Neuronal stem cell (in vitro differentiated cells): ENCODE results near the gene KIF6.

Experiments
- DNase-seq: peaks from one replicate; pipeline ENCODE4 v3.0.0-alpha.2; 2013; ENCODE audit warnings: low spot score
- H2AFZ ChIP-seq: one replicate; pipeline ENCODE4 v1.6.1; 2013; ENCODE audit warnings: mild to moderate bottlenecking, low read length, inconsistent platforms
- H2AK5ac ChIP-seq: 2 replicates; pipeline ENCODE4 v1.6.1; 2013; ENCODE audit warnings: low read depth, mild to moderate bottlenecking, inconsistent platforms, low read length, moderate library complexity, mixed read lengths
- H2BK120ac ChIP-seq: 2 replicates; pipeline ENCODE4 v1.6.1; 2013; ENCODE audit warnings: low read depth, mild to moderate bottlenecking, inconsistent platforms, low read length, moderate library complexity, mixed read lengths
- H2BK12ac ChIP-seq: one replicate; pipeline ENCODE4 v1.6.1; 2013; ENCODE audit warnings: low read length, inconsistent platforms
- H2BK15ac ChIP-seq: 2 replicates; pipeline ENCODE4 v1.6.1; 2013; ENCODE audit warnings: mild to moderate bottlenecking, low read length, inconsistent platforms, mixed read lengths
- H2BK5ac ChIP-seq: one replicate; pipeline ENCODE4 v1.6.1; 2013; ENCODE audit warnings: inconsistent platforms, mild to moderate bottlenecking, low read length, moderate library complexity
- H3K14ac ChIP-seq: one replicate; pipeline ENCODE4 v1.6.1; 2013; ENCODE audit warnings: low read length, inconsistent platforms
- H3K18ac ChIP-seq: 2 replicates; pipeline ENCODE4 v1.6.1; 2013; ENCODE audit warnings: low read length, inconsistent platforms
- H3K23ac ChIP-seq: 2 replicates; pipeline ENCODE4 v1.6.1; 2013; ENCODE audit warnings: low read depth, mild to moderate bottlenecking, mixed read lengths, low read length, inconsistent platforms; ENCODE audit not compliant: poor library complexity
- H3K27ac ChIP-seq: replicated peaks from 3 replicates; pipeline ENCODE4 v1.5.1; 2013; ENCODE audit warnings: low read length, inconsistent platforms
- H3K27me3 ChIP-seq, 3 experiments: 2 replicates each; pipeline ENCODE4 v1.6.1; 2013; ENCODE audit warnings: low read length in 3 of 3, mild to moderate bottlenecking in 2 of 3, inconsistent platforms in 1 of 3, low read depth in 1 of 3, mixed read lengths in 1 of 3, moderate library complexity in 1 of 3; ENCODE audit not compliant: control insufficient read depth in 3 of 3, insufficient read depth in 3 of 3
- H3K36me3 ChIP-seq, 2 donors: replicated peaks in 1 of 2; 2 replicates each; pipeline ENCODE4 v1.6.1; 2013; ENCODE audit warnings: low read length in 2 of 2; ENCODE audit not compliant: control insufficient read depth in 2 of 2, insufficient read depth in 2 of 2
- H3K4ac ChIP-seq: 2 replicates; pipeline ENCODE4 v1.6.1; 2013; ENCODE audit warnings: inconsistent platforms, mild to moderate bottlenecking, low read length, moderate library complexity
- H3K4me1 ChIP-seq, 2 donors: 1 replicate in 1 of 2; 2 replicates in 1 of 2; pipeline ENCODE4 v1.6.1; 2013; ENCODE audit warnings: low read length in 2 of 2, low read depth in 1 of 2; ENCODE audit not compliant: control insufficient read depth in 2 of 2, insufficient read depth in 1 of 2
- H3K4me2 ChIP-seq: one replicate; pipeline ENCODE4 v1.6.1; 2013; ENCODE audit warnings: mild to moderate bottlenecking, low read length, inconsistent platforms; ENCODE audit not compliant: insufficient read depth, poor library complexity, severe bottlenecking
- H3K4me3 ChIP-seq, 2 donors: 2 replicates each; pipeline ENCODE4 v1.5.1; 2013; ENCODE audit warnings: low read length in 2 of 2, mild to moderate bottlenecking in 2 of 2, inconsistent platforms in 1 of 2, moderate library complexity in 1 of 2
- H3K79me1 ChIP-seq: one replicate; pipeline ENCODE4 v1.6.1; 2013; ENCODE audit warnings: low read depth, mild to moderate bottlenecking, inconsistent platforms, low read length, moderate library complexity
- H3K9ac ChIP-seq: one replicate; pipeline ENCODE4 v1.6.1; 2013; ENCODE audit warnings: mild to moderate bottlenecking, low read depth, low read length, inconsistent platforms; ENCODE audit not compliant: poor library complexity
- H3K9me3 ChIP-seq, 2 donors: replicated peaks in 1 of 2; 2 replicates each; pipeline versions ENCODE3 to v1.6.1; 2013; ENCODE audit warnings: low read length in 2 of 2, mild to moderate bottlenecking in 2 of 2, inconsistent platforms in 1 of 2, low read depth in 1 of 2, mixed read lengths in 1 of 2, moderate library complexity in 1 of 2; ENCODE audit not compliant: control insufficient read depth in 2 of 2, insufficient read depth in 1 of 2
- H4K8ac ChIP-seq: one replicate; pipeline ENCODE4 v1.6.1; 2013; ENCODE audit warnings: low read depth, mild to moderate bottlenecking, inconsistent platforms, low read length, moderate library complexity
- H4K91ac ChIP-seq: one replicate; pipeline ENCODE4 v1.6.1; 2013; ENCODE audit warnings: low read length, low read depth, mild to moderate bottlenecking, inconsistent platforms; ENCODE audit not compliant: poor library complexity
- WGBS, 2 donors: extraction: QIAGEN DNeasy Blood & Tissue Kit; methylation state at CpG; one replicate each; pipeline ENCODE4 v1.1.7; 2013; ENCODE audit warnings: missing lambda C conversion rate in 2 of 2, mixed read lengths in 1 of 2; ENCODE audit not compliant: insufficient read length in 2 of 2, insufficient replicate concordance in 1 of 2; ENCODE audit errors: extremely low coverage in 2 of 2; 5-methylcytosine and 5-hydroxymethylcytosine counted together

Gene KIF6

GRCh38 chr6:39446909-39447308 lies 278.3 kb downstream of the KIF6 start:
- H3K27me3 ChIP-seq: no peaks in the 10 kb centered on the region

GRCh38 chr6:39445667-39446066 lies 279.5 kb downstream of the KIF6 start:
- H3K27me3 ChIP-seq: no peaks in the 10 kb centered on the region
- H3K23ac ChIP-seq: no peak overlapping the region
- H3K18ac ChIP-seq: no peak overlapping the region
- H3K27ac ChIP-seq: no peak overlapping the region
- no peak overlapping the region for H2AFZ ChIP-seq
- no peak overlapping the region for H3K14ac ChIP-seq
- H4K91ac ChIP-seq: no peak overlapping the region
- no peak overlapping the region for H3K4me3 ChIP-seq
- H4K8ac ChIP-seq: no peak overlapping the region
- no peaks in the 10 kb centered on the region for H3K4me1 ChIP-seq
- no peak for DNase-seq
- no peaks in the 10 kb centered on the region for H3K79me1 ChIP-seq
- H2BK5ac ChIP-seq: no peak overlapping the region
- H3K4ac ChIP-seq: no peak overlapping the region
- no peak overlapping the region for H2BK15ac ChIP-seq
- no CpG with 5 or more reads among the region's 1 CpG for WGBS, 2 donors
- H3K4me2 ChIP-seq: no peak overlapping the region
- H2AK5ac ChIP-seq: no peak overlapping the region
- no peaks in the 10 kb centered on the region for H3K36me3 ChIP-seq
- no peak overlapping the region for H3K9ac ChIP-seq
- no peak overlapping the region for H2BK12ac ChIP-seq
- H2BK120ac ChIP-seq: no peak overlapping the region
- H3K9me3 ChIP-seq: no peaks in the 10 kb centered on the region

More at GRCh38 chr6:39446909-39447308, 278.3 kb downstream of the KIF6 start:
- no peak overlapping the region for H2AFZ ChIP-seq
- no peaks in the 10 kb centered on the region for H3K4me1 ChIP-seq
- no peak overlapping the region for H3K4ac ChIP-seq
- no CpG with 5 or more reads among the region's 2 CpGs for WGBS, 2 donors
- no peak overlapping the region for H3K23ac ChIP-seq
- no peak overlapping the region for H4K91ac ChIP-seq
- H2BK120ac ChIP-seq: no peak overlapping the region
- H4K8ac ChIP-seq: no peak overlapping the region
- no peak overlapping the region for H2BK15ac ChIP-seq
- no peak overlapping the region for H3K4me3 ChIP-seq
- no peak overlapping the region for H3K14ac ChIP-seq
- no peak overlapping the region for H2BK5ac ChIP-seq
- no peaks in the 10 kb centered on the region for H3K36me3 ChIP-seq
- H3K9ac ChIP-seq: no peak overlapping the region
- no peaks in the 10 kb centered on the region for H3K79me1 ChIP-seq
- H2AK5ac ChIP-seq: no peak overlapping the region
- no peak overlapping the region for H3K4me2 ChIP-seq
- H3K9me3 ChIP-seq: no peaks in the 10 kb centered on the region
- H2BK12ac ChIP-seq: no peak overlapping the region
- no peak for DNase-seq
- H3K27ac ChIP-seq: no peak overlapping the region
- H3K18ac ChIP-seq: no peak overlapping the region

DNA sequence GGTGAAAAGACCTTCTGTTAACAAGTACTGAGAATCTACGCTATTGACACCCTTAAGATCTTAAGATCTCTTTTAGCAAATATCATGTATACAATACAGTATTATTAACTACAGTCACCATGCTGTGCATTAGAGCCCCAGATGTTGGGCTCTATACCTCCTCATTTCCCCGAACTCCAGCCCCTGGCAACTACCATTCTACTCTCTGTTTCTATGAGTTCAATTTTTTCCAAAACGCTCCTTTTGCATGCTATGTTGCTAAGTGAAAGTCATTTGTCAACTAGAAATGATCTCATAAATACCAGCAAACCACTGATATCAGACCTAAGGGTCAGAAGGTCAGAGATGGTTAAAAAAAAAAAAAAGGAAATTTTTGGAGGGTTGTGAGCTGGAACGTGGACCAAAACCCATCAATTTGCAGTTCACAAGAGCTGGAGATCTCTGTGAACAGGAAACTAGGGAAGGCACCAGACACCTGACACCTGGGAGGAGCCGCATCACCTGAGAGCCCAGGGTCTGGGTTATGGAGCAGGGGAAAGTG lies 280.7 kb downstream of the KIF6 start:
- no peak overlapping the region for H3K23ac ChIP-seq
- H2BK12ac ChIP-seq: no peak overlapping the region
- WGBS, 2 donors: no CpG with 5 or more reads among the region's 5 CpGs
- H3K4me2 ChIP-seq: no peak overlapping the region
- no peak overlapping the region for H2BK120ac ChIP-seq
- H3K14ac ChIP-seq: no peak overlapping the region
- no peak overlapping the region for H2BK5ac ChIP-seq
- H2BK15ac ChIP-seq: no peak overlapping the region
- no peak overlapping the region for H3K27ac ChIP-seq
- no peaks in the 10 kb centered on the region for H3K4me1 ChIP-seq
- H3K4me3 ChIP-seq: no peak overlapping the region
- no peak overlapping the region for H3K4ac ChIP-seq
- H4K91ac ChIP-seq: no peak overlapping the region
- no peak overlapping the region for H2AK5ac ChIP-seq
- H3K9me3 ChIP-seq: no peaks in the 10 kb centered on the region
- no peak overlapping the region for H2AFZ ChIP-seq
- no peak overlapping the region for H3K9ac ChIP-seq
- H3K27me3 ChIP-seq: no peaks in the 10 kb centered on the region
- no peak for DNase-seq
- H3K36me3 ChIP-seq: no peaks in the 10 kb centered on the region
- no peaks in the 10 kb centered on the region for H3K79me1 ChIP-seq
- no peak overlapping the region for H4K8ac ChIP-seq
- H3K18ac ChIP-seq: no peak overlapping the region

GRCh38 chr6:39441986-39442385 lies 283.2 kb downstream of the KIF6 start:
- H3K18ac ChIP-seq: no peak overlapping the region
- H3K27ac ChIP-seq: no peak overlapping the region
- no peak overlapping the region for H2BK120ac ChIP-seq
- no peak overlapping the region for H3K23ac ChIP-seq
- H2AFZ ChIP-seq: no peak overlapping the region
- H3K4me2 ChIP-seq: no peak overlapping the region
- WGBS, 2 donors: no CpG with 5 or more reads among the region's 4 CpGs
- H3K36me3 ChIP-seq: no peaks in the 10 kb centered on the region
- H2BK5ac ChIP-seq: no peak overlapping the region
- no peak overlapping the region for H2BK15ac ChIP-seq
- H3K9me3 ChIP-seq: no peaks in the 10 kb centered on the region
- no peak overlapping the region for H2BK12ac ChIP-seq
- peak overlapping the region in 1 of 2 donors; percentile 44 for H3K4me3 ChIP-seq
- H3K4me1 ChIP-seq: no peaks in the 10 kb centered on the region
- H4K8ac ChIP-seq: no peak overlapping the region
- no peak overlapping the region for H3K4ac ChIP-seq
- no peak overlapping the region for H3K14ac ChIP-seq
- no peak for DNase-seq
- H3K27me3 ChIP-seq: no peaks in the 10 kb centered on the region
- H3K79me1 ChIP-seq: no peaks in the 10 kb centered on the region
- H4K91ac ChIP-seq: no peak overlapping the region
- no peak overlapping the region for H2AK5ac ChIP-seq
- no peak overlapping the region for H3K9ac ChIP-seq
